NCI-H2107 treated with DMSO at 0.1 percent for 48 hours (cell line): Measurements from ENCODE around the gene IFITM10.
A peak's percentile ranks its signal among the peaks of the same experiment; 100 is the strongest.
"Not testable (repeated sequence)": the region's sequence is repeated elsewhere in the genome, so short reads cannot be mapped to it uniquely, and the experiment has no call there.

ENCODE experiments used
- DNase-seq: peaks from one replicate; lab custom pipeline; 2025; ENCODE audit not compliant: unreplicated experiment; lab: John Stamatoyannopoulos, UW

IFITM10 gene

GRCh38 chr11:1693327-1694063 lies 56.9 kb downstream of the IFITM10 start:
- DNase-seq = peak; percentile 28

GRCh38 chr11:1692708-1693326 lies 57.6 kb downstream of the IFITM10 start:
- no peak for DNase-seq

DNA sequence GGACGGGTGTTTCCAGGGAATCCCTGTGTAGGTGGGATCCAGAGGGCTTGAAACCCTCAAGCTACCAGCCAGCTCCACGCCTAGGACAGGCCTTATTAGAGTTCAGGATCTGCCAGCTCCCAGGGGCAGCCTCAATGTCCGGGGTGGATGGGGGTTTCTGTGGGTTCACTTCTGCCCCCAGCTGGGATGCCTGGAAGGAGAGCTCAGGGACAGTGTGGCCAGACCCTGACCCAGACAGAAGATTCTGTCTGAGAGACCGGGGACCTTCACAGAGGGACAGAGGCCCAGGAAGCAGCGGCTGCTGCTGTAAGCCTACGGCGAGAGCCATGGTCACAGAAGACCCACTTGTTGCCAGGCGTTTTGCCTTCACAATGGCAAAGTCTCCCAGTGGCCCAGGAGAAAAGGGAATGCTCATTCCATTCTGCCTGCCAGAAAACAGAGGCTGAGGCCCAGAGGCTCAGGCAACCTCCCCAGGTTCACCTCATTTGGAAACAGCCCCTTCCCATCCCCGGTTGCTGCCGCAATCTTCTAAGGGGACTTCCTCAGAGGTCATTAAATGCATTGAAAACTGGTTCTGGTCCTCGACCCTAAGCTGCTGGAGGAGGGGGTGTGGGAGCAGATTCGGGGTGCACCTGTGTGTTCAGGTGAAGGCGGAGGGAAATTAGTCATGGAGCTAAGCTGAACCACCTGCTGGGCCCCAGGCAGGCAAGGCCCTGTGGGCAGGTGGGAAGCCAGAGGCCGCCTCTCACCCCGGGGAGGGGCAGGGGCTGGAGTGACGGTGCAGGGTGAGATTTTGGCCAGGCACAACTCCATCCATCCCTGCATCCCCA lies 58.3 kb downstream of the IFITM10 start:
- no peak for DNase-seq

DNA sequence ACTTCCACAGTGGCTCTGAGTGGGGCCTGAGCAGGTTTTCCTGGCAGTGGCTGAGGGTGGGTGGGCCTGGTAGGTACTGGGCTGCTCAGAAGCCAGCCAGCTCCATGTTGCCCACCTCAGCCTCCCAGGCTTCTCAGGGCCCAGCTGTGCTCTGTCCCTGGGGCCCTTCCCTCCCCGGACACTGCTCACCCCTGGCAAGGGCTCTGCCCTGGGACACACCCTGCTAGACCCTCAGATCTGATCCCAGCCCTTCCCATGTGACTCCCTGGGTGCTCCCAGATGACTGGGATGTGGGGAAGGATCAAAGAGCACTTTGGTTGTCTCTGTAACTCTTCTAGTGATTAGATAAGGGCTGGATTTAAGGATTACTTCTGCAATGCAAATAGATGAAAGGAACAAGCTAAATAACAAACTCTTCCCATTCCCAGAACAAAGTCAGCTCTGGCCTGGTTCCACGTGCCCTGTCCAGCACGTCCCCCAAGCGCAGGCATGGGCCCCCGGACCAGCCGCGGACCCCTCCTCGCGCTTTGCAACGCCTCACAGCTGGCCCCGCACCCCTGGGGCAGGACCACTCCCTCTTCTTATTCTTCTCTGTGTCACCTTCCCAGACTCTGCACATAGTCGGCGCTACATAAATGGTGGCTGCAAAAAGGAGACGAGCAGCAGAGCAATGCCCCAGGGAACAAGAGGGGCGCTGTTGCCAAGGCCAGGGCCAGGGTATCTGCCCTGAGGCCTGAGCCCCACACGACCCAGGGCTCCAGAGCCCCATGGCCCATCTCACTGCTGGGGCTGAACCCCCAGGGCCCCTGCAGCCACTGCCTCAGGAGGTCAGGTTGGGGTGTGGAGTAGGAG lies 59.1 kb downstream of the IFITM10 start:
- DNase-seq = no peak

DNA sequence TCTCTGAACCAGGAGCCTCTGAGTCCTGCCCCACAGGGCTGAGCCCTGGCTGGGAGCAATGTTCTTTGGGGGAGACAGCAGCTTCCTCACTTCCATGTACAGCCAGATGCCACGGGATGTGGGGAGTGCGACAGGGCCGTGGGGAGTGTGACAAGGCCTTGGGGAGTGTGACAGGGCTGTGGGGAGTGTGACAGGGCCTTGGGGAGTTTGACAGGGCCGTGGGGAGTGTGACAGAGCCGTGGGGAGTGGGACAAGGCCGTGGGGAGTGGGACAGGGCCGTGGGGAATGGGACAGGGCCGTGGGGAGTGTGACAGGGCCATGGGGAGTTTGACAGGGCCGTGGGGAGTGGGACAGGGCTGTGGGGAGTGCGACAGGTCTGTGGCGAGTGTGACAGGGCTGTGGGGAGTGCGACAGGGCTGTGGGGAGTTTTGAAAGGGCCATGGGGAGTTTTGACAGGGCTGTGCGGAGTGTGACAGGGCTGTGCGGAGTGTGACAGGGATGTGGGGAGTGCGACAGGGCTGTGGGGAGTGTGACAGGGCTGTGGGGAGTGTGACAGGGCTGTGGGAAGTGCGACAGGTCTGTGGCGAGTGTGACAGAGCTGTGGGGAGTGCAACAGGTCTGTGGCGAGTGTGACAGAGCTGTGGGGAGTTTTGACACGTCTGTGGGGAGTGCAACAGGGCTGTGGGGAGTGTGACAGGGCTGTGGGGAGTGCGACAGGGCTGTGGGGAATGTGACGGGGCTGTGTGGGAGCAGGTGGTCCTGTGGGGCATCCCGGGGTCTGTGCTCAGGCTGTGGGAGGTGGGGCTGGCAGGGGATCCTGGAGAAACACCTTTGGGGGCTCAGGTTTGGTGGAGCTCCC lies 60.0 kb downstream of the IFITM10 start:
- DNase-seq = no peak

DNA sequence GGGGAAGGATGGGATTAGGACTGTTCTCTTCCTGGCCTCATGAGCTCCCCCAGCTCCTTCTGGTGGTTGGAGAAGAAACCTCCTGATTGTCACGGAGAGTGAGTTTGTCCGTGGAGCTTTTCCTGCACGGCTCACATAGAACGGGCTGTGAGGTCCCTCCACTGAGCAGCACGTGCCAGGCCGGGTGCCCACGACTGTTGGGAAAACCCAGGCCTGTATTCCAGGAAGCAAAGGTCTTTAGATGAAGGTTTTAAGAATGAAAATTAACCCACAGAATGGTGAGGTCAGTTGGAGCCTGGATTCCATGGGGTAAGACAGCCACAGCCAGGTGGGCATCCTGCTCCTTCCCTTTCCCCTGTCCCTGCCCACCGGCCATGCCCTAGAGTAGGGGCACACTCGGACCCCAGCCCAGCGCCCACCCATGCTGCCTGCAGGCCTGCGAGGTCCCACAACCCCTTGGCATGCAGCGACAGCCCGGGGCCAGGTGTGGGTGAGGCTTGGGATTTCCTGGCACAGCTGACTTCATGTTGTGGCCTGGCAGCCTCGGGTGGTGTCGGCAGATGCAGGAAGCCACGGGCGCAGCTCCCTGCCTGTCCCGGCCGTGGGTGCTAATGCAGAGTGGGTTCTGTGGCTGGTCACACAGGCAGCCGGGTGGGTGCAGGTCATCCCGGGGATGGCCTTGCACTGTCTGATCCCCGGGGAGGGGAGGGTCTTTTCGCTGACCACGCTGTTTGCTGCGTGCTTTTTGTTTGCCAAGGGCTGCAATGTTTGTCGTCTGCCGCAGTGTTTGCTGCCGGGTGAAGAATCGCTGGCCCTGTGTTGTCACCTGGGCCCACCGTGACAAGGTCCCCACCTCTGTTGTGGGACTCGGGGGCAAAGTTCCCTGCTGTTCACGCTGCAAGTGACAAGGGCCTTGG lies 60.9 kb downstream of the IFITM10 start:
- DNase-seq = not testable (repeated sequence)

- DNase-seq = not testable (repeated sequence)
Measured at GRCh38 chr11:1688336-1688947, 62.0 kb downstream of the IFITM10 start.

DNA sequence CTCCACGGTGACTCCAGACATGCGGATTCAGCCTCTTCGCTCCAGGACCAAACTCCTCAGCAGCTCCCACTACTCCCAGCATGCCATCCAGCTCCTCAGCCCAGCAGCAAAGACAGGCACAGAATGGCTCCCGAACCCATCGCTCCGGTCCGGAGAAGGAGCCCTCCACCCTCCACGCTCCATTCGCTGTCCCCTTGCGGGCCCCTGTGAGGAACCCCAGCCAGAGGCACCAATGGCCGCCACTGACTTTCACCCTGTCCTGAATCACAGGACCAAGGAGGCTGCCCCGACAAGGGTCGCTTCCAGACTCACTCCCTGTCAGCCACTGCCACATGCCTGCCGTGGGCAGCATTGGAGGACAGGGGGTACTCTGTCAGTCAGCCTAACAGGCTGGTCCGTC lies 64.2 kb downstream of the IFITM10 start:
- not testable (repeated sequence) for DNase-seq

DNA sequence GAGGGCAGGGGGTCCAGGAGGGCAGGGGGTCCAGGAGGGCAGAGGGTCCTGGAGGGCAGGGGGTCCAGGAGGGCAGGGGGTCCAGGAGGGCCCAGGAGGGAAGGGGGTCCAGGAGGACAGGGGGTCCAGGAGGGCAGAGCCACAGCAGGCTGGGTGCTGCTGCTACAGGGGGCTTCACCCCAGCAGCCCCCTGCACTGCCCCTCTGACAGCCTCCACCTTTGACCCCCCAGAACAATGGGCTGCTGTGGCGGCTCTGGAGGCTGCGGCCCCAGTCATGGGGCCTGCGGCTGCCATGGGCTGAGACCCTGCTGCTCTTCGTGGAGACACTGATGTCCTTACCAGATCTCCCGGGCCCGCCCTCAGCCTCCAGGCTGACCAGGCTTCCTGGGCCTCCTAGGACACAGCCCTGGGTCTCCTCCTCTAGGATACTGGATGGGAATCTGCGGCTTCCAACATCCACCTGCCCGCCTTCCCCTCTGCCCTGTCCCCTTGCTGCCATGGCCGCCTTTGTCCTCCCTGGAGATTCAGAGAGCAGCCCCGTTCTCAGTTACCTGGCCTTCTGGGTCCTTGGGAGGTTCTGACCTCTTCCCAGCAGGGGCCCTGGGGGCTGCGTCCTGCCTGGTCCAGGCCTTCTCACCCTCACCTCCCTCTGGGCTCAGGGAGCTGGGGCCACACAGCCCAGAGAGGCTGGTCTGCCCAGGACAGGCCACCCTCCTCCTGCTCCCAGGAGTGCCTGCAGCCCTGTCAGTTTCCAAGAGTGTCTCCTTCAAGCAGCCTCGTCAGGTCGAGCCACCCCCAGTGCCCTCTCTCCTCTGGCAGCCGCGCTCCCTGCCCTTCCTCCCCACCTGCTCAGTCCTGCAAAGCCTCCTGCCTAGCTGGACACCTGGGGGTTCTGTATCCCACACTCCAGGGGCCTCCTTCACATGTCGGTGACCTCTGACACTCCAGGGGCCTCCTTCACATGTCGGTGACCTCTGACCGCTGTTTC lies 65.2 kb downstream of the IFITM10 start:
- not testable (repeated sequence) for DNase-seq

DNA sequence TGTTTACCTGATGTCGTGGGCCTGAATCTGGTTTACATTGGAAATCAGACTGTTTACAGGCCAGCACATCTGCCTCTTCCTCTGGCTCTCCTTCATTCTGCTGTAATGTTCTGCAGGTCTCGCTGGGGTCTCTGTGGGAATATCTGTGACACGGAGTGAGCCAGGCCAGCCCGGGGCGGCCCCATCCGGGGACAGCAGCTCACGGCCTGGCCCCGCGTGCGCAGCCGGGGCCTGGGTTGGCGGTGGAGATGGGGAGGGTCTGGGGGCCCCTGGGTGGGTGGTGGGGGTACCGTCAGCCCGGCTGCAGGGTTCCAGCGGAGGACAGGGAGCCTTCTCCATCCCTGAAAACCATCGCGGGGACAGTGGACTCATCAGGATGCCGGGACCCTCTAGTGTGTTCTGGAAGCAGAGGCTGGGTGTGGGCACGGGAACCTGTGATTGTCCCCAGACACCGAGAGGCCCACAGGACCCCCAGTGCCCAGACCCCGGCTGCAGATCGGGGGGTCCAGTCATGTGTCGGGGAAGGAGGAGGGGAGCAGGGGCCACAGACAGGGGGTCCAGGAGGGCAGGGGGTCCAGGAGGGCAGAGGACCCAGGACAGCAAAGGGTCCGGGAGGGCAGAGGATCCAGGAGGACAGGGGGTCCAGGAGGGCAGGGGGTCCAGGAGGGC lies 66.4 kb downstream of the IFITM10 start:
- not testable (repeated sequence) for DNase-seq

DNA sequence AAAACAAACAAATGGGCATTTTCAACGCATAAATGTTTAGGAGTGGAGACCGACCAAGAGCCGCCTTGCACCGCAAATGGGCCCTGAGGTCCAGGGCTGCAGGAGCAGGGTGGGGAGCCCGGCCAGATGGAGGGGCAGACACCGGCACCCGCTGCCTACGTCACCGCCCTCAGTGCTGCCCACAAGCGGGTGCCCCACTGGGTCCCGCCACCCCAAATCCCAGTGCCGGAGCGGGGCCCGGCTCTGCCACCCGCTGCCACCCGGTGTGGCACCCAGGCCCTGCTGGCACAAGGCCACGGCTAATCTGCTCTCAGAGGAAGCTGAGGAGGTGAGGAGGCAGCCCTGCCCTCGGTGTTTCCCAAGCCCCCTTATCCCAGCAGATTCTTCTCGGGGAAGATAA lies 67.2 kb downstream of the IFITM10 start:
- DNase-seq = not testable (repeated sequence)
